B cell (primary cell): ENCODE measurements around the gene HES7.

Experiments used
- CTCF ChIP-seq: fragments of 200-600 bp; IDR thresholded peaks from one replicate; pipeline ENCODE4 v1.8.0; 2022; ENCODE audit warnings: antibody characterized with exemption, mild to moderate bottlenecking
- EZH2 ChIP-seq: IDR thresholded peaks from 2 replicates; pipeline ENCODE4 v1.6.1; 2012; ENCODE audit warnings: borderline replicate concordance, low read depth, mild to moderate bottlenecking, moderate library complexity, low read length; ENCODE audit not compliant: insufficient read depth, poor library complexity, severe bottlenecking

DNA sequence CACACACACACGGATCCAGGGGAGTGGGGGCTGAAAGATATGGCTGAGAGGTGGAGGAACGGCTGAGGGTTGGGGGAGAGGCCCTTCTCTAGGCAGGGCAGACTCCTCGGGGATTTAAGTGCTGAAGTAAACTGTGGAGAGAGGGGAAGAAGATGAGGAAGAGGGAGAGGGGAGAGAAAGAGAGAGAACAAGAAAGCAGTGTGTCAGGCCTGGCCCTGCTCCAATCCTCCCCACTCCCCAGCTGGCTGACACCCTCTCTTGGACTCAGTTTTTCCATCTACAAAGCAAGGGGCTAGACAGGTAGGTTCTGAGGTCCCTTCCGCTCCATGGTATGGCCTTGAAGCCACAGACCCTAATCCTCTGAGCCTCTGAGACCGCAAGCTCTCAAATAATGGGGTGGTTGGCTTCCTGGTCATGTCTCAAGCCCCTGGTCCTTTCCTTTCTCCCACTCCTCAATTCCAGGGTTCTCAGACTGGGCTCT is 36.9 kb upstream of the HES7 start:
- TF ChIP-seq CTCF (no peak), EZH2 (no peak)
